Hypothalamus (tissue), 51 donors: ENCODE data around the gene ZSCAN9.

Experiments
- DNase-seq, 51 donors: peaks; one replicate each; lab custom pipeline; 2025; lab: John Stamatoyannopoulos, UW

ZSCAN9 gene

GRCh38 chr6:28266563-28266961, 41.5 kb downstream of the ZSCAN9 start:
- DNase-seq: no peak

GRCh38 chr6:28266962-28267694, 42.1 kb downstream of the ZSCAN9 start, which contains the start of gene ZSCAN26:
Gene ZSCAN26 (plus strand): TSS chr6:28267143. CDS start chr6:28271920, 4,777 bp downstream.
- DNase-seq: peak; percentile 23 to 96 (median 67)

- no peak for DNase-seq
Measured at GRCh38 chr6:28267695-28268059, 42.6 kb downstream of the ZSCAN9 start.

GRCh38 chr6:28269492-28269891, 44.4 kb downstream of the ZSCAN9 start:
- DNase-seq: no peak

- DNase-seq: no peak
Measured at GRCh38 chr6:28274888-28275287, 49.8 kb downstream of the ZSCAN9 start.

- DNase-seq: no peak
Measured at GRCh38 chr6:28277746-28278145, 52.7 kb downstream of the ZSCAN9 start.

GRCh38 chr6:28280595-28281287, 55.7 kb downstream of the ZSCAN9 start:
- DNase-seq: no peak

- peak in 46 of 51 donors; percentile 1 to 70 (median 40) for DNase-seq
Measured at GRCh38 chr6:28281288-28282064, 56.4 kb downstream of the ZSCAN9 start, which contains the start of gene PGBD1. Gene PGBD1 (plus strand): TSS chr6:28281572. CDS start chr6:28283814, 2,242 bp downstream.

- no peak for DNase-seq
Measured at GRCh38 chr6:28282926-28283325, 57.9 kb downstream of the ZSCAN9 start.
